HG03460 (cell line): ENCODE measurements around the gene OR13D1.
"Not testable (repeated sequence)": the region's sequence is repeated elsewhere in the genome, so short reads cannot be mapped to it uniquely, and the experiment has no call there.

Source experiments
- ATAC-seq: cut with Tn5 transposase; IDR thresholded peaks from one replicate; pipeline ENCODE4 v1.9.1; 2021; ENCODE audit not compliant: unreplicated experiment

OR13D1 gene, protein sequence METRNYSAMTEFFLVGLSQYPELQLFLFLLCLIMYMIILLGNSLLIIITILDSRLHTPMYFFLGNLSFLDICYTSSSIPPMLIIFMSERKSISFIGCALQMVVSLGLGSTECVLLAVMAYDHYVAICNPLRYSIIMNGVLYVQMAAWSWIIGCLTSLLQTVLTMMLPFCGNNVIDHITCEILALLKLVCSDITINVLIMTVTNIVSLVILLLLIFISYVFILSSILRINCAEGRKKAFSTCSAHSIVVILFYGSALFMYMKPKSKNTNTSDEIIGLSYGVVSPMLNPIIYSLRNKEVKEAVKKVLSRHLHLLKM

DNA sequence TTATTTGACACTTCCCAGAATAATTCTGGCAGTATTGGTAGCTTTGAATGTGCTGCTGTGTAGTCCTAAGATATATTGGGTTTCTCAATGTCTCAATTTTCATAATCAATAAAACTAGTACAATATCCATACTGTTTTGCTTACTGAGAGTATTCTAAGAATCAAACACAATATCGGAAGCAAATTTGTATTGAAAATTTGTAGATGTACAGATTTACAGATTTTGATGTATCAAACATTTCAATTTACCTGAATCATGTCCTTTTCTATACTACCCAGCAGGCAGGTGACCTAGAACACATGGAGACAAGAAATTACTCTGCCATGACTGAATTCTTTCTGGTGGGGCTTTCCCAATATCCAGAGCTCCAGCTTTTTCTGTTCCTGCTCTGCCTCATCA is at the start of gene OR13D1:
OR13D1 (plus strand) TSS at position 301 of the 400 bp plus-strand sequence; CDS start at position 301, 0 bp downstream.
- ATAC-seq: no peak

DNA sequence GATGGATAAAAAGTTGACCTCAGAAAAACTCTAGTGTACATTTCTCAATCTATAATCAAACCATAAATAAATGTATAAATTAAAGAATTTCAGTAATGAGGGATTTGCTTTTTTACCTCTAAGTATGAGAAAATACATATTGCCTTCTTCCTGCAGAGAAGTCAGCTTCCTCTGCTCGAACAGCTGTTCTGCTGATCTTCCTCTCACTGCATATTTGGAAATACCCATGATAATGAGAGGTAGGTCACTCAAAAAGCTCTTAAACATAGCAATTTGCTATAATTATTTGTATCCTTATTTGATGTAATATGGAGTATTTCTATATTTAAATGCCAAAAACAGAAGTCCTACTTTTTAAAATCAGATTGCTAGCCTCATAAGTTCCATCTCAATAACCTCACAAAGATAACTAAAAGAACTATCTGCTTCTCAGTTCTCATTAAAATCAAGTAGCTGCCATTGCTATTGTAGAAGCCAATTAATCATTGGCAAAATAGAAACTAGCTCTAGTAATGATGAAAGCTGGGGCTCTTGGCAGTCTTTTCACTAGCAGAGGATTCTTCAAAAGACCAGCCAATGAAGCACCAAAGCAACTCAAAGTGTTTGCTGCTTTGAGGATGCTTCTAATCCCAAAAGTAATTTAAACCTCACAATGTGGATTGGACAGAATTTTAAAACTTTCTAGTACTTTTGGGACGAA is 35.7 kb upstream of the OR13D1 start:
- ATAC-seq: no peak

DNA sequence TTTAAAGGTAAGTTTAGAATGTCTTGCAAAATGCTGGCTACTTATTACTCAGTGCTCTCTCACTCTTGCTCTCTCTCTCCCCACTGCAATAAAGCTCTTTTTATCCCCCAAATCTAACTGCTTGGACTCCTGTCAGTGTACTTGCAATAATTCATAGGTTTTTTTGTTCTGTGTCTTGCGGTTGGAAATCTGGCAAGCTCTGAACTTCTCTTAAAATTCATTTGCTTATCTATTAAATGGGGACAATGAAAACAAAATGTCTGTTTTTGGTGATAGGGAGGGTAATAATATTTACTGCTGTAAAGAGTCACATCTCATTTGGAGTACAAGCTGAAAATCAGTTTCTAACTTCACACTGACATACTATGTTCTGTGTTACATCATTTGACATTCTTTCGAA is 18.7 kb upstream of the OR13D1 start:
- no peak for ATAC-seq

DNA sequence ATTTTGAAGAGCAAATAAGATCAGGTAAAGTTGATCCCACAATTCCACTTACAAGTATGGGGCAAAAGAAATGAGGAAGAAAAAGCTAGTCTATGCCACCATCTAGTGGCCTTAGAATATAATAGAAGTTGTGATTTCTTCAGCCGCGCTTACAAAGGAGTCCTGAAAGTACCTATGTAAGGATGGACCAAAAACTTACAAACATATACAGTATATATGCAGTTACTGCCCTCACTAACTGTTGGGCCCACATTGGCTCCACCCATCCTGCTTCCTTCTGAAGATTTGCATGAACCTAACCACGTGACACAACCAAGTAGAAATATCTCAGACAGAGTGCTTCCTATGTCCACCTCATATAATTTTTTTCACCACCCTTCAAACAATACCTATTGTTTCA is 11.7 kb upstream of the OR13D1 start:
- ATAC-seq: peak; percentile 72

DNA sequence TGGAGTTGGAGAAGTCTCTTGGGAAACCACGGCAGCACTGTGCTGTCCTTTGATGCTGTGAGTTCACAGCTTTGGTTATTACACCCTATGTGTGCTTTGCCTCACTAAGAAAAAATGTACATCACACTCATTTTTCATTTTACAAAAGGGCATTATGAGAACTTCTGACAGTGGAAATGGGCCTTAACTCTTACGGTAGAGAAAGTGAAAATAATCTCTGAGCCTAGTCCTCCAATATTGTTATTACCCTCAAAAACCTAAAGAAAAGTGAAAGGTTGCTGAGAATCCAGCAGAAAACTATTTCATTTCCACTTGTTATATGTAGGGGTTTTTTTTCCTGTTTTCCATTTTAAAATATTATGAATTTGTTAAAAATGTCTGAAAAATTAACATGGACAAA is 8.2 kb upstream of the OR13D1 start:
- ATAC-seq: no peak

DNA sequence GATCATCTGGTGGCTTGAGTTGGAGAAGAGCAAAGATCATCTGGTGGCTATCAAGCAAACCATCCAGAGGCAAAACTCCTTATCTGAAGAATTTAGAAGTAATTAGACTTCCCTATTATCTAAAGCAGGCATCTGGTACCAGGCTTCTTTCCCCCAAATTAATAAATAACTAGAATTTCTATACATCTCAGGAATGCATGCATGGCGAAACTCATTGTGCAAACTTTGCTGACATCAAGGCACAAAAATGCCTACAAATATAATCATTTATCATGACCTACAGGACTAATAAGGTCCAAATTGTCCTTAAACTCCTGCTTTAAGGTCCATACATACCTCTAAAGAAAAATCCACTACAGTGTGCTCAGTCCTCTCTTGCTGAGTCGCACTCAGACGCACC is 6.0 kb downstream of the OR13D1 start:
- no peak for ATAC-seq

DNA sequence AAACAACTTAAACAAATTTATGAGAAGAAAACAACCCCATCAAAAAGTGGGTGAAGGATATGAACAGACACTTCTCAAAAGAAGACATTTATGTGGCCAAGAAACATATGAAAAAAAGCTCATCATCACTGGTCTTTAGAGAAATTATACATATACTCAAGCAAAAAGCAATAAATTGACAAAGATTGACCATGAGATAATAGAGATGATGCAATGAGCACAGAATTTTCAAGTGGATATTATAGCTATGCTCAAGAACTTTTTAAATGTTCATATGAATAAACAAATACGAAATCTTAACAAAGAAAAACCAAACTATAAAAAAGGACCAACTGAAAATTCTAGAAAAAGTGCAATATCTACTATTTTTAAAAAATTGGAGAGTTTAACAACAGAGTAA is 14.4 kb downstream of the OR13D1 start:
- ATAC-seq: not testable (repeated sequence)

DNA sequence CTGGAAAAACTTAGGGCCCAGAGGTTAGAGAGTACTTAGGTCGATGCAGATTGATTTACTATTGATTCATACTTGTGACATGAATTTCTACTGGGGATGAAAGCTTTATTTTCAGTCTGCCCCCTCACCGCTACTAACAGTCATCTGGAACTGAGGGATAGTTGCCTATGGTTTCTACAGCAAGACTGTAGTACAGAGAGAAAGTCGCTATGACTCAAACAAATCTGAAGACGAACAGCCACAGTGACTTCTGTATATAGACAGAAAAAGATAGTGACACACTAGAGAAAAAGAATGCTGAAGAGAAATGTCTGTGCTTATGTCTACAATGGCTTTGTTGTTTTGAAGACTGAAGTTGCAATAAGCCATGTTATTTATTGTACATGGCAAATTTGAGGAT is 17.3 kb downstream of the OR13D1 start:
- ATAC-seq: no peak

DNA sequence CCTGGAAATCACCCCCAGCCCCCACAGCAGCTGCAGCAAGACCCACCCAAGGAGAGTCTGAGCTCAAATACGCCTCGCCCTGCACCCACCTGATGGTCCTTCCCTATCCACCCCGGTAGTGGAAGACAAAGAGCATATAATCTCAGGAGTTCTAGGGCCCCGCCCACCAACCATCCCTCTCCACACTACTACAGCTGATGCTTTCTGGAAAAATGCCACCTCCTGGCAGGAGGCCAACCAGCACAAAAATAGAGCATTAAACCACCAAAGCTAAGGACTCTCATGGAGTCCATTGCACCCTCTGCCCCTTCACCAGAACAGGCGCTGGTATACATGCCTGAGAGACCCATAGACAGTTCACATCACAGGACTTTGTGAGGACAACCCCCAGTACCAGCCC is 30.7 kb downstream of the OR13D1 start:
- ATAC-seq: no peak

DNA sequence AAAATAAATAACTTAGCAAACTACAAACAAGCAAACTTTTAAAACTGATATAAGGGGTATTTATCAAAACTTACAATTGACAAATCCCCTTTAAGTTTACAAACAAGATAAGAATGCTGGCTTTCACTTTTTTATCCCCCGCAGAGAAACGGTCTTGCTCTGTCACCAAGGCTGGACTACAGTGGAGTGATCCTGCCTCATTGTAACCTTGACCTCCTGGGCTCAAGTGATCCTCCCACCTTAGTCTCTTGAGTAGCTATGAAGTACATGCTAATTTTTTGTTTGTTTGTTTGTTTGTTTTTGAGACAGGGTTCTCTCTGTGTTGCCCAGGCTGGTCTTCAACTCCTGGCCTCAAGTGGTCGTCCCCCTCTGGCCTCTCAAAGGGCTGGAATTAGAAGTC is 44.1 kb downstream of the OR13D1 start:
- no peak for ATAC-seq

DNA sequence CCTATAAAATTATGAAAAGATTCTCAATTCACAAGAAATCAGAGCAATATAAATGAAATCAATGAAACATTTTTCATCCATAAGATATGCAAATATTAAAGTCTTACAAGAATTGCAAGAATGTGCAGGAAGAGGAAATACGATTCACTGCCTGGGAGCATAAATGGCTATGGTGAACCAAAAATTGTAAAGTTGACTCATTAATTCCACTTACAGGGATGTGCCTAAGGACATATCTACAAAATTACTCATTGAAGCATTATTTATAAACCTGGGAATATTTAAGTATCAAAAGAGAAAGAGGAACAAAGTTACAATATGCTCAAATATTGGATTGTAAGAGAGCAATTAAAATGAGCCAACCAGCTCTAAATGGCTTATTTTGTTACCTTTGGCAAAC is 46.3 kb downstream of the OR13D1 start:
- no peak for ATAC-seq

DNA sequence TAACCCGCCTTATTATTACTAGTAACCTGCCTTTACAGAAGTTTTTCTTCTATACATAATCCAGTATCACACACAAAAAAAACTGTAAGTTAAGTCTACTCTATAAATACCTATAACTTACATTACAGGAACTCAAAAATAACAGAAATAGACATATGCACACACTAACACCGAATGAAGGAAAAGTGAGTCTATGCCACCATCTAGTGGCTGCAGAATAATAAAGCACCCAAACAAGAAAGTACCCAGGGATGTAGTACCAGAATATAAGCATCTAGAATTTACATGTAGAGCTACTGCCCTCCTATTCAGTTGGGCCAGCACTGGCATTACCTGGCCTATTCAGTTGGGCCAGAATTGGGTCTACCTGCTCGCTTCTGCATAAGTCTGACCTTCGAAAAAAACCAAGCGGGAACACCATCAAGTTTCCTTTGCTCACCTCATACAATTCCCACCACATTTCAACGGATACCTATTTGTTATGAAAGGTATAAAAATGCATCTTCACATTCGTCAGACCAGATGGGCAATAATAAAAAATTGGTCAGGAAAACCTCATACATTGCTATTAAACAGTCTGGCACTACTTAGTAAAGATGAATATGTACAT is 49.2 kb downstream of the OR13D1 start:
- peak; percentile 35 for ATAC-seq
